Upper lobe of left lung (tissue), 6 donors: ENCODE data around the gene AKR1A1. TPM values are rescaled to one million over a fixed set of nuclear protein-coding genes. Genes with fewer than 3 reads are reported as not detected.
A peak's percentile ranks its signal among the peaks of the same experiment; 100 is the strongest.
"Not testable (repeated sequence)": the region's sequence is repeated elsewhere in the genome, so short reads cannot be mapped to it uniquely, and the experiment has no call there.

ENCODE experiments used
- ATAC-seq, 2 donors: fragments of 200-7000 bp; cut with Tn5 transposase; one replicate each; pipeline ENCODE4 v1.9.1; 2022; ENCODE audit warnings: mild to moderate bottlenecking in 2 of 2, moderate library complexity in 2 of 2; ENCODE audit not compliant: low FRiP score in 2 of 2
- DNase-seq, 2 donors: peaks; one replicate each; pipeline ENCODE4 v3.0.0-alpha.2; 2019 to 2020
- H3K27ac ChIP-seq, 4 donors: fragments of 200-600 bp; sonication (generic); one replicate each; pipeline ENCODE4 v1.5.1; 2016 to 2019
- H3K27me3 ChIP-seq, 4 donors: fragments of 200-600 bp; sonication (generic); one replicate each; pipeline ENCODE4 v1.5.1; 2017 to 2019
- H3K36me3 ChIP-seq, 4 donors: fragments of 200-600 bp; sonication (generic); one replicate each; pipeline ENCODE4 v1.5.1; 2016 to 2019
- H3K4me1 ChIP-seq, 4 donors: fragments of 200-600 bp; sonication (generic); one replicate each; pipeline ENCODE4 v1.5.1; 2018 to 2019
- H3K4me3 ChIP-seq, 4 donors: fragments of 200-600 bp; sonication (generic); one replicate each; pipeline ENCODE4 v1.5.1; 2017 to 2019; ENCODE audit warnings: mild to moderate bottlenecking in 2 of 4, moderate library complexity in 1 of 4
- H3K9me3 ChIP-seq, 4 donors: fragments of 200-600 bp; sonication (generic); one replicate each; pipeline ENCODE4 v1.5.1; 2018 to 2019
- CTCF ChIP-seq, 6 experiments: fragments of 450-650 bp in 4 of 6; fragments of 200-600 bp in 2 of 6; sonication (generic) in 2 of 6; IDR thresholded peaks; one replicate each; pipeline ENCODE4 v1.5.1; 2016 to 2019; ENCODE audit warnings: antibody characterized with exemption in 6 of 6
- EP300 ChIP-seq, 4 donors: sonication (generic); formaldehyde crosslinking; IDR thresholded peaks; one replicate each; pipeline ENCODE4 v1.5.1; 2017; ENCODE audit warnings: antibody characterized with exemption in 4 of 4, control low read depth in 2 of 4
- POLR2A ChIP-seq, 4 donors: fragments of 450-650 bp; IDR thresholded peaks; one replicate each; pipeline ENCODE4 v1.5.1; 2016 to 2017; ENCODE audit warnings: antibody characterized with exemption in 4 of 4, mild to moderate bottlenecking in 2 of 4
- POLR2AphosphoS5 ChIP-seq, 2 donors: sonication (generic); formaldehyde crosslinking; IDR thresholded peaks; one replicate each; pipeline ENCODE4 v1.5.1; 2017; ENCODE audit warnings: antibody characterized with exemption in 2 of 2
- whole genome bisulfite sequencing, 2 donors: methylation state at CpG; one replicate each; pipeline ENCODE4 v1.1.5; 2017 to 2018; 5-methylcytosine and 5-hydroxymethylcytosine counted together
- total RNA-seq, 6 donors: library from RNA; depleted of rRNA in 4 of 6; stranded (reverse); fragments of >200 nt in 4 of 6; gene quantifications; one replicate each; pipeline versions ENCODE4 v1.1.0 to v1.2.1, GENCODE V29; 2016 to 2021
- donor health status: DM: no; HTN: no; CAD: no; lungs with moderate emphysema.
- donor health status: DM: no; HTN: yes; CAD: no; lungs with severe emphysema.

AKR1A1 gene
- total RNA-seq, 6 donors from 2014 or later, result 92.1 to 210 (median 107) TPM

DNA sequence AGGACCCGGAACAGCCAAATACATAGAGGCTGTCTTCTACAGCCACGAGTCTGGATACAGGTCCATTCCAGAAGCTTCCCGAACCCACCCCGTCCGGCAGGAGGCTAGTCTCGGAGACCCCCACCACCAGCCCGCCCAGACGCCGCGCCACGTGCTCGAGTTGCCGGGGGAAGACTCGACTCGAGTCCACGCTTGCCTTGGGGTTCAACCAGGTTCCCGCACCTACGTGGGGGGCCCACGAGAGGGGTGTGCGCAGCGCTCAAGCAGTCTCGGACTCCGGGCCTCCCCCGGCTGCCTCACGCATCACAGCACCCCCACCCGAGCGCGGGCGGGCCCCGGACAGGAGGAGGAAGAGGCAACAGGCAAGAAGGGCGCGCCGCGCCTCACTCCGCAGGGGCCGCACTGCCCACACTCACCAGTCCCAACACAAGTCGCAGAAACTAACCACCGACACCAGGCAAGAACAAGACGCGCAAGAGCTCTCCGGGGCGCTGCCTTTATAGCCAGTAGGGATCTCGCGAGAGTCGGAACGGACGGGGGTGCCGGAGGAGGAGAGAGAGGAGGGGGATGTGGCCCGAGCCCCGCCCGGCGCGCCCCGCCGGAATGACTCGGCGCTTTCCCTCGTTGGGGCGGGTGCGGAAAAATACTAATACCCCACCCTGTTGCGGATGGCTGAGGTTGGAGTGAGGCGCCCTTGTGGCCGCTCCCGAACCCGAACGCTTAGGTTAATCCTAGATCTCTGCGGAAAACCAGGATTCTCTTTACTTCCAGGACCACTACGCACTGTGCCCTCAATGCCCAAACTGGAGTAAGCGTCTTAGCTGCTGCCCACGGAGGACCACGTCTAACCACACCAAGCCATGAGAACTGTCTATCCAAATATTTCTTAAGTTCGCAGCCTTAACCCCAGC lies 29.0 kb upstream of the AKR1A1 start, which contains the start of gene PRDX1:
Gene PRDX1, minus strand, starts transcription at position 472 of the 911 bp plus-strand sequence. CDS start 2,841 bp downstream, outside the sequence.
- WGBS, 2 donors, result 1% methylated on average over 40 to 60 of the region's 72 CpGs
- Histone ChIP-seq H3K27ac (peak within 1 kb of the TSS; percentile 89 to 100 (median 94)), H3K9me3 (no peaks in the 10 kb centered on the region), H3K4me1 (peaks cover 18 to 29% (median 19%) of the 10 kb centered on the region in 4 donors), H3K36me3 (peaks cover 6 to 19% (median 11%) of the 10 kb centered on the region in 4 donors), H3K27me3 (no peaks in the 10 kb centered on the region), H3K4me3 (peak within 1 kb of the TSS; percentile 70 to 89 (median 84))
- DNase-seq (peak; percentile 93 to 97), ATAC-seq (peak; percentile 96 to 97)
- TF ChIP-seq POLR2A (IDR thresholded peaks at IDR 0.05) (peak; percentile 94 to 99 (median 99)), POLR2AphosphoS5 (IDR thresholded peaks at IDR 0.05) (peak; percentile 100), EP300 (IDR thresholded peaks at IDR 0.05) (peak in 2 of 4 donors; percentile 59 to 97), CTCF (IDR thresholded peaks at IDR 0.05) (peak in 4 of 6 experiments; percentile 3 to 40 (median 34))

GRCh38 chr1:45522324-45523104 lies 28.1 kb upstream of the AKR1A1 start:
- Histone ChIP-seq H3K4me1 (peaks cover 12 to 23% (median 13%) of the 10 kb centered on the region in 4 donors), H3K4me3 (peak overlapping the region in 3 of 4 donors; percentile 70 to 88 (median 80)), H3K27me3 (no peaks in the 10 kb centered on the region), H3K27ac (peak overlapping the region; percentile 89 to 100 (median 94)), H3K9me3 (no peaks in the 10 kb centered on the region), H3K36me3 (peaks cover 0 to 11% (median 4%) of the 10 kb centered on the region in 4 donors)
- DNase-seq (no peak), ATAC-seq (no peak)
- TF ChIP-seq CTCF (IDR thresholded peaks at IDR 0.05) (no peak), POLR2AphosphoS5 (IDR thresholded peaks at IDR 0.05) (no peak), EP300 (IDR thresholded peaks at IDR 0.05) (no peak), POLR2A (IDR thresholded peaks at IDR 0.05) (no peak)
- WGBS, 2 donors, result 81 to 84% methylated on average over 21 of the region's 21 CpGs

- H3K4me3 ChIP-seq, H3K9me3 ChIP-seq, H3K27me3 ChIP-seq, ATAC-seq, H3K36me3 ChIP-seq, H3K27ac ChIP-seq, DNase-seq: not testable (repeated sequence)
- peaks cover 11 to 27% (median 12%) of the 10 kb centered on the region in 4 donors for H3K4me1 ChIP-seq
- 47 to 51% methylated on average over 2 of the region's 2 CpGs for WGBS, 2 donors
Measured at GRCh38 chr1:45523516-45523915, 27.1 kb upstream of the AKR1A1 start.

- ATAC-seq, H3K4me3 ChIP-seq, H3K27me3 ChIP-seq, H3K36me3 ChIP-seq, H3K27ac ChIP-seq, DNase-seq, H3K9me3 ChIP-seq: not testable (repeated sequence)
- H3K4me1 ChIP-seq, result peaks cover 6 to 22% (median 9%) of the 10 kb centered on the region in 4 donors
- 86 to 87% methylated on average over 10 of the region's 10 CpGs for WGBS, 2 donors
Measured at GRCh38 chr1:45523975-45524374, 26.7 kb upstream of the AKR1A1 start.

DNA sequence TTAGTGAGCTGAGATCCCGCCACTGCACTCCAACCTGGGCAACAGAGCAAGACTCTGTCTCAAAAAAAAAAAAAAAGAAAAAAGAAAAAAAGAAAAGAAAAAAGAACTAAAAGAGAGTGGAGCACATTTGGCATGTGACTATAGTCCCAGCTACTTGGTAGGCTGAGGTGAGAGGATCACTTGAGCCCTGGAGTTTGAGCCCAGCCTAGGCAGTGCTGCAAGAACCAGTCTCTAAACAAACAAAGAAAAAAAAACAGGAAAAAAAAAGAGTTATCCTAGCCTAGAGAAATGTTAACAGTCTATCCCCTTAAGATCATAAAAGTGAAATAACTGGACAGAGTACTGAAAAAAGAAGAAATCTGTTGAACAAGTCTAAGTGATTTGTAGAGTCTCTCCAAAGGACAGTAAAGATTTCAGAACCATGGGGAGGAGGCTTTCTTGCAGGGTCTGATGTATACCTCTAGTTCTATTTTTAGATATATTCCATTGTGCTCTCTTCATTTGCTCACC lies 24.4 kb upstream of the AKR1A1 start:
- DNase-seq, result peak in 1 of 2 donors; percentile 72
- WGBS, 2 donors, result 64 to 82% methylated on average over 1 of the region's 1 CpG

More for the DNA sequence above, 24.4 kb upstream of the AKR1A1 start:
- ATAC-seq, result no peak
- Histone ChIP-seq H3K36me3 (no peaks in the 10 kb centered on the region), H3K4me1 (peaks cover 0 to 13% (median 0%) of the 10 kb centered on the region in 4 donors), H3K27ac (no peak overlapping the region), H3K9me3 (no peaks in the 10 kb centered on the region), H3K4me3 (no peak overlapping the region), H3K27me3 (no peaks in the 10 kb centered on the region)
- TF ChIP-seq POLR2A (IDR thresholded peaks at IDR 0.05) (no peak), EP300 (IDR thresholded peaks at IDR 0.05) (no peak), POLR2AphosphoS5 (IDR thresholded peaks at IDR 0.05) (no peak), CTCF (IDR thresholded peaks at IDR 0.05) (no peak)
